Mesenchymal stem cell (in vitro differentiated cells and primary cell): ENCODE measurements around the gene TMED7.

ENCODE experiments used
- DNase-seq: peaks from one replicate; pipeline ENCODE4 v3.0.0-alpha.2; 2013
- H2AFZ ChIP-seq: one replicate; pipeline ENCODE4 v1.6.1; 2013; ENCODE audit warnings: low read depth, mild to moderate bottlenecking, control low read depth, inconsistent platforms, low read length, moderate library complexity
- H2AK5ac ChIP-seq: 2 replicates; pipeline ENCODE4 v1.6.1; 2013; ENCODE audit warnings: low read length, moderate library complexity, mild to moderate bottlenecking, inconsistent platforms; ENCODE audit not compliant: severe bottlenecking
- H2BK120ac ChIP-seq: one replicate; pipeline ENCODE4 v1.6.1; 2013; ENCODE audit warnings: low read depth, mild to moderate bottlenecking, inconsistent platforms, low read length, moderate library complexity
- H2BK12ac ChIP-seq, 2 experiments: one replicate each; pipeline ENCODE4 v1.6.1; 2013; ENCODE audit warnings: inconsistent platforms in 2 of 2, low read length in 2 of 2, mild to moderate bottlenecking in 2 of 2, moderate library complexity in 2 of 2, control low read depth in 1 of 2
- H2BK15ac ChIP-seq: one replicate; pipeline ENCODE4 v1.6.1; 2013; ENCODE audit warnings: mild to moderate bottlenecking, low read depth, inconsistent platforms; ENCODE audit not compliant: poor library complexity, severe bottlenecking
- H2BK5ac ChIP-seq: 2 replicates; pipeline ENCODE4 v1.6.1; 2013; ENCODE audit warnings: low read depth, mild to moderate bottlenecking, low read length, control low read depth, inconsistent platforms; ENCODE audit not compliant: poor library complexity, severe bottlenecking
- H3K14ac ChIP-seq, 2 experiments: one replicate each; pipeline ENCODE4 v1.6.1; 2013; ENCODE audit warnings: inconsistent platforms in 2 of 2, low read length in 2 of 2, control low read depth in 1 of 2, mild to moderate bottlenecking in 1 of 2, moderate library complexity in 1 of 2
- H3K18ac ChIP-seq, 2 experiments: one replicate each; pipeline ENCODE4 v1.6.1; 2013; ENCODE audit warnings: inconsistent platforms in 2 of 2, low read length in 2 of 2, control low read depth in 1 of 2, low read depth in 1 of 2, mild to moderate bottlenecking in 1 of 2
- H3K23ac ChIP-seq, 2 experiments: one replicate each; pipeline ENCODE4 v1.6.1; 2013; ENCODE audit warnings: inconsistent platforms in 2 of 2, low read length in 2 of 2, mild to moderate bottlenecking in 2 of 2, moderate library complexity in 2 of 2, control low read depth in 1 of 2
- H3K27ac ChIP-seq: 2 replicates; pipeline ENCODE4 v1.5.1; 2013; ENCODE audit warnings: mild to moderate bottlenecking, moderate library complexity, low read length, control low read depth, inconsistent platforms; ENCODE audit not compliant: poor library complexity, severe bottlenecking
- H3K27me3 ChIP-seq, 2 experiments: 2 replicates each; pipeline versions ENCODE4 v1.6.1 to v1.7.0; 2013; ENCODE audit warnings: low read length in 2 of 2, mild to moderate bottlenecking in 2 of 2, moderate library complexity in 2 of 2, control low read depth in 1 of 2, inconsistent platforms in 1 of 2; ENCODE audit not compliant: control insufficient read depth in 1 of 2, insufficient read depth in 1 of 2
- H3K36me3 ChIP-seq, 2 experiments: 2 replicates each; pipeline versions ENCODE4 v1.6.1 to v1.7.0; 2013; ENCODE audit warnings: low read length in 2 of 2, control low read depth in 1 of 2, inconsistent platforms in 1 of 2, low read depth in 1 of 2, mild to moderate bottlenecking in 1 of 2; ENCODE audit not compliant: insufficient read depth in 2 of 2, control insufficient read depth in 1 of 2
- H3K4ac ChIP-seq, 2 experiments: one replicate each; pipeline ENCODE4 v1.6.1; 2013; ENCODE audit warnings: inconsistent platforms in 2 of 2, low read length in 2 of 2, mild to moderate bottlenecking in 2 of 2, moderate library complexity in 2 of 2, control low read depth in 1 of 2, low read depth in 1 of 2
- H3K4me1 ChIP-seq: 2 replicates; pipeline ENCODE4 v1.6.1; 2013; ENCODE audit warnings: low read depth, low read length, control low read depth; ENCODE audit not compliant: control insufficient read depth, insufficient read depth
- H3K4me2 ChIP-seq: 2 replicates; pipeline ENCODE4 v1.6.1; 2013; ENCODE audit warnings: low read length, mild to moderate bottlenecking, inconsistent platforms; ENCODE audit not compliant: poor library complexity, severe bottlenecking
- H3K4me3 ChIP-seq, 2 experiments: 2 replicates each; pipeline versions ENCODE4 v1.5.1 to v1.7.0; 2013; ENCODE audit warnings: low read length in 2 of 2, mild to moderate bottlenecking in 2 of 2, control low read depth in 1 of 2, low read depth in 1 of 2; ENCODE audit not compliant: insufficient read depth in 1 of 2
- H3K79me1 ChIP-seq: replicated peaks from 2 replicates; pipeline ENCODE4 v1.6.1; 2013; ENCODE audit warnings: mild to moderate bottlenecking, control low read depth, low read length, inconsistent platforms; ENCODE audit not compliant: poor library complexity, severe bottlenecking
- H3K9ac ChIP-seq: 2 replicates; pipeline ENCODE4 v1.7.0; 2013; ENCODE audit warnings: mild to moderate bottlenecking, low read length, moderate library complexity
- H3K9me3 ChIP-seq: 2 replicates; pipeline ENCODE4 v1.7.0; 2013; ENCODE audit warnings: mild to moderate bottlenecking, low read length; ENCODE audit not compliant: control insufficient read depth
- H4K8ac ChIP-seq: one replicate; pipeline ENCODE4 v1.6.1; 2013; ENCODE audit warnings: inconsistent platforms, mild to moderate bottlenecking, low read length, moderate library complexity
- H4K91ac ChIP-seq: one replicate; pipeline ENCODE4 v1.6.1; 2013; ENCODE audit warnings: mild to moderate bottlenecking, low read length, inconsistent platforms
- WGBS: methylation state at CpG from one replicate; pipeline ENCODE4 v1.1.7; 2013; ENCODE audit warnings: mixed read lengths; 5-methylcytosine and 5-hydroxymethylcytosine counted together

The TMED7 gene

GRCh38 chr5:115640274-115640673, 14.4 kb upstream of the TMED7 start:
- Histone ChIP-seq H3K4me3 (no peak overlapping the region), H3K23ac (no peak overlapping the region), H2BK15ac (no peak overlapping the region), H3K4me2 (no peak overlapping the region), H3K4ac (no peak overlapping the region), H2BK12ac (no peak overlapping the region), H2AFZ (no peak overlapping the region), H3K36me3 (no peaks in the 10 kb centered on the region), H3K27me3 (peaks cover 0 to 44% of the 10 kb centered on the region in 2 experiments), H3K9ac (no peak overlapping the region), H2BK5ac (no peak overlapping the region), H3K27ac (no peak overlapping the region), H3K14ac (peak overlapping the region in 1 of 2 experiments; percentile 11), H2AK5ac (no peak overlapping the region), H3K18ac (no peak overlapping the region), H2BK120ac (no peak overlapping the region), H3K4me1 (no peaks in the 10 kb centered on the region), H4K8ac (no peak overlapping the region), H3K79me1 (no peaks in the 10 kb centered on the region), H4K91ac (no peak overlapping the region), H3K9me3 (no peaks in the 10 kb centered on the region)
- no peak for DNase-seq
- WGBS = 93% methylated on average over 2 of the region's 2 CpGs

- no peak overlapping the region for H4K8ac ChIP-seq
- 100% methylated on average over 1 of the region's 1 CpG for WGBS
- no peak overlapping the region for H2AK5ac ChIP-seq
- no peaks in the 10 kb centered on the region for H3K9me3 ChIP-seq
- no peaks in the 10 kb centered on the region for H3K79me1 ChIP-seq
- H3K27ac ChIP-seq = no peak overlapping the region
- H3K23ac ChIP-seq = no peak overlapping the region
- H3K27me3 ChIP-seq = peaks cover 0 to 39% of the 10 kb centered on the region in 2 experiments
- H3K18ac ChIP-seq = no peak overlapping the region
- H3K4me1 ChIP-seq = no peaks in the 10 kb centered on the region
- H2BK120ac ChIP-seq = no peak overlapping the region
- H4K91ac ChIP-seq = no peak overlapping the region
- no peak overlapping the region for H3K14ac ChIP-seq
- DNase-seq = no peak
- H3K4ac ChIP-seq = no peak overlapping the region
- no peak overlapping the region for H2BK12ac ChIP-seq
- no peak overlapping the region for H2AFZ ChIP-seq
- no peak overlapping the region for H2BK5ac ChIP-seq
- no peak overlapping the region for H3K4me3 ChIP-seq
- H3K4me2 ChIP-seq = no peak overlapping the region
- H2BK15ac ChIP-seq = no peak overlapping the region
- no peaks in the 10 kb centered on the region for H3K36me3 ChIP-seq
- H3K9ac ChIP-seq = no peak overlapping the region
These were observed 13.5 kb upstream of the TMED7 start for GRCh38 chr5:115639377-115639776.

- no peak overlapping the region for H3K14ac ChIP-seq
- no peak overlapping the region for H4K8ac ChIP-seq
- DNase-seq = no peak
- no peaks in the 10 kb centered on the region for H3K4me1 ChIP-seq
- H3K36me3 ChIP-seq = no peaks in the 10 kb centered on the region
- H2BK12ac ChIP-seq = no peak overlapping the region
- H3K4ac ChIP-seq = no peak overlapping the region
- H3K27me3 ChIP-seq = peaks cover 0 to 39% of the 10 kb centered on the region in 2 experiments
- no peak overlapping the region for H2BK120ac ChIP-seq
- no peaks in the 10 kb centered on the region for H3K79me1 ChIP-seq
- H3K18ac ChIP-seq = no peak overlapping the region
- no peak overlapping the region for H3K4me2 ChIP-seq
- H3K9me3 ChIP-seq = no peaks in the 10 kb centered on the region
- 94% methylated on average over 3 of the region's 4 CpGs for WGBS
- H3K4me3 ChIP-seq = no peak overlapping the region
- no peak overlapping the region for H2BK5ac ChIP-seq
- no peak overlapping the region for H3K9ac ChIP-seq
- no peak overlapping the region for H2AK5ac ChIP-seq
- H3K27ac ChIP-seq = no peak overlapping the region
- H4K91ac ChIP-seq = no peak overlapping the region
- no peak overlapping the region for H3K23ac ChIP-seq
- H2BK15ac ChIP-seq = no peak overlapping the region
- H2AFZ ChIP-seq = no peak overlapping the region
These were observed 11.7 kb upstream of the TMED7 start for GRCh38 chr5:115637507-115637906.

GRCh38 chr5:115636008-115636407, 10.2 kb upstream of the TMED7 start:
- Histone ChIP-seq H4K8ac (no peak overlapping the region), H3K36me3 (no peaks in the 10 kb centered on the region), H3K79me1 (no peaks in the 10 kb centered on the region), H2AFZ (no peak overlapping the region), H3K4me2 (no peak overlapping the region), H2BK120ac (no peak overlapping the region), H3K18ac (no peak overlapping the region), H2BK12ac (no peak overlapping the region), H3K23ac (no peak overlapping the region), H2AK5ac (no peak overlapping the region), H3K27ac (no peak overlapping the region), H3K9ac (no peak overlapping the region), H3K27me3 (peaks cover 0 to 39% of the 10 kb centered on the region in 2 experiments), H4K91ac (no peak overlapping the region), H3K14ac (no peak overlapping the region), H3K4me1 (no peaks in the 10 kb centered on the region), H2BK5ac (no peak overlapping the region), H3K9me3 (no peaks in the 10 kb centered on the region), H3K4ac (no peak overlapping the region), H2BK15ac (no peak overlapping the region), H3K4me3 (no peak overlapping the region)
- DNase-seq = no peak
- 70% methylated on average over 1 of the region's 1 CpG for WGBS
